ENCODE measurements around the gene CHCHD4.

Gene CHCHD4

GRCh38 chr3:14148041-14148985 lies 23.6 kb upstream of the CHCHD4 start:
- no peak overlapping the region for H3K4me3 ChIP-seq (ENCODE audit: low read length)
- no peak overlapping the region for H3K9ac ChIP-seq (ENCODE audit: low read depth, low read length)
- H3K36me3 ChIP-seq (ENCODE audit: insufficient read depth, low read length), result peaks cover 48% of the 10 kb centered on the region
- H3K4me1 ChIP-seq (ENCODE audit: control insufficient read depth, insufficient read depth, low read length), result peaks cover 30% of the 10 kb centered on the region
- H3K9me3 ChIP-seq (replicated peaks; ENCODE audit: low read length), result no peaks in the 10 kb centered on the region
- no peaks in the 10 kb centered on the region for H3K27me3 ChIP-seq (ENCODE audit: control insufficient read depth, insufficient read depth, low read length)
- H3K4me2 ChIP-seq (ENCODE audit: low read length), result no peak overlapping the region

- Histone ChIP-seq H3K4me3 (ENCODE audit: low read length) (no peak overlapping the region), H3K27me3 (ENCODE audit: control insufficient read depth, insufficient read depth, low read length) (no peaks in the 10 kb centered on the region), H3K36me3 (ENCODE audit: insufficient read depth, low read length) (peaks cover 45% of the 10 kb centered on the region), H3K4me2 (ENCODE audit: low read length) (no peak overlapping the region), H3K9ac (ENCODE audit: low read depth, low read length) (no peak overlapping the region), H3K9me3 (replicated peaks; ENCODE audit: low read length) (no peaks in the 10 kb centered on the region), H3K4me1 (ENCODE audit: control insufficient read depth, insufficient read depth, low read length) (peaks cover 36% of the 10 kb centered on the region)
Observed at GRCh38 chr3:14147617-14148016, 22.9 kb upstream of the CHCHD4 start.

GRCh38 chr3:14147066-14147435 lies 22.4 kb upstream of the CHCHD4 start:
- H3K4me1 ChIP-seq (ENCODE audit: control insufficient read depth, insufficient read depth, low read length), result peaks cover 42% of the 10 kb centered on the region
- no peak overlapping the region for H3K9ac ChIP-seq (ENCODE audit: low read depth, low read length)
- H3K4me3 ChIP-seq (ENCODE audit: low read length), result no peak overlapping the region
- peaks cover 45% of the 10 kb centered on the region for H3K36me3 ChIP-seq (ENCODE audit: insufficient read depth, low read length)
- H3K9me3 ChIP-seq (replicated peaks; ENCODE audit: low read length), result no peaks in the 10 kb centered on the region
- no peak overlapping the region for H3K4me2 ChIP-seq (ENCODE audit: low read length)
- no peaks in the 10 kb centered on the region for H3K27me3 ChIP-seq (ENCODE audit: control insufficient read depth, insufficient read depth, low read length)

- Histone ChIP-seq H3K9me3 (replicated peaks; ENCODE audit: low read length) (no peaks in the 10 kb centered on the region), H3K4me1 (ENCODE audit: control insufficient read depth, insufficient read depth, low read length) (peaks cover 47% of the 10 kb centered on the region), H3K9ac (ENCODE audit: low read depth, low read length) (no peak overlapping the region), H3K4me3 (ENCODE audit: low read length) (no peak overlapping the region), H3K36me3 (ENCODE audit: insufficient read depth, low read length) (peaks cover 45% of the 10 kb centered on the region), H3K27me3 (ENCODE audit: control insufficient read depth, insufficient read depth, low read length) (no peaks in the 10 kb centered on the region), H3K4me2 (ENCODE audit: low read length) (no peak overlapping the region)
Observed at GRCh38 chr3:14146381-14147065, 21.9 kb upstream of the CHCHD4 start.

GRCh38 chr3:14145670-14146380 lies 21.2 kb upstream of the CHCHD4 start:
- Histone ChIP-seq H3K27me3 (ENCODE audit: control insufficient read depth, insufficient read depth, low read length) (no peaks in the 10 kb centered on the region), H3K4me3 (ENCODE audit: low read length) (no peak overlapping the region), H3K9ac (ENCODE audit: low read depth, low read length) (peak overlapping the region; percentile 91), H3K36me3 (ENCODE audit: insufficient read depth, low read length) (peaks cover 45% of the 10 kb centered on the region), H3K4me2 (ENCODE audit: low read length) (peak overlapping the region; percentile 76), H3K9me3 (replicated peaks; ENCODE audit: low read length) (no peaks in the 10 kb centered on the region), H3K4me1 (ENCODE audit: control insufficient read depth, insufficient read depth, low read length) (peaks cover 54% of the 10 kb centered on the region)

GRCh38 chr3:14145236-14145635 lies 20.6 kb upstream of the CHCHD4 start:
- Histone ChIP-seq H3K4me3 (ENCODE audit: low read length) (peak overlapping the region; percentile 48), H3K4me1 (ENCODE audit: control insufficient read depth, insufficient read depth, low read length) (peaks cover 56% of the 10 kb centered on the region), H3K27me3 (ENCODE audit: control insufficient read depth, insufficient read depth, low read length) (no peaks in the 10 kb centered on the region), H3K9ac (ENCODE audit: low read depth, low read length) (peak overlapping the region; percentile 91), H3K9me3 (replicated peaks; ENCODE audit: low read length) (no peaks in the 10 kb centered on the region), H3K36me3 (ENCODE audit: insufficient read depth, low read length) (peaks cover 47% of the 10 kb centered on the region), H3K4me2 (ENCODE audit: low read length) (peak overlapping the region; percentile 76)

GRCh38 chr3:14144423-14145075 lies 19.9 kb upstream of the CHCHD4 start:
- H3K4me3 ChIP-seq (ENCODE audit: low read length), result peak overlapping the region; percentile 57
- peaks cover 50% of the 10 kb centered on the region for H3K36me3 ChIP-seq (ENCODE audit: insufficient read depth, low read length)
- H3K4me2 ChIP-seq (ENCODE audit: low read length), result peak overlapping the region; percentile 81
- H3K4me1 ChIP-seq (ENCODE audit: control insufficient read depth, insufficient read depth, low read length), result peaks cover 56% of the 10 kb centered on the region
- H3K9me3 ChIP-seq (replicated peaks; ENCODE audit: low read length), result no peaks in the 10 kb centered on the region
- no peaks in the 10 kb centered on the region for H3K27me3 ChIP-seq (ENCODE audit: control insufficient read depth, insufficient read depth, low read length)
- H3K9ac ChIP-seq (ENCODE audit: low read depth, low read length), result peak overlapping the region; percentile 91

GRCh38 chr3:14143271-14144225 lies 18.9 kb upstream of the CHCHD4 start:
- Histone ChIP-seq H3K4me3 (ENCODE audit: low read length) (peak overlapping the region; percentile 57), H3K9ac (ENCODE audit: low read depth, low read length) (peak overlapping the region; percentile 91), H3K36me3 (ENCODE audit: insufficient read depth, low read length) (peaks cover 60% of the 10 kb centered on the region), H3K4me1 (ENCODE audit: control insufficient read depth, insufficient read depth, low read length) (peaks cover 56% of the 10 kb centered on the region), H3K4me2 (ENCODE audit: low read length) (peak overlapping the region; percentile 81), H3K27me3 (ENCODE audit: control insufficient read depth, insufficient read depth, low read length) (no peaks in the 10 kb centered on the region), H3K9me3 (replicated peaks; ENCODE audit: low read length) (no peaks in the 10 kb centered on the region)

GRCh38 chr3:14142567-14143270 lies 18.0 kb upstream of the CHCHD4 start:
- H3K9ac ChIP-seq (ENCODE audit: low read depth, low read length), result peak overlapping the region; percentile 91
- peaks cover 59% of the 10 kb centered on the region for H3K36me3 ChIP-seq (ENCODE audit: insufficient read depth, low read length)
- no peaks in the 10 kb centered on the region for H3K27me3 ChIP-seq (ENCODE audit: control insufficient read depth, insufficient read depth, low read length)
- H3K4me3 ChIP-seq (ENCODE audit: low read length), result peak overlapping the region; percentile 0
- H3K9me3 ChIP-seq (replicated peaks; ENCODE audit: low read length), result no peaks in the 10 kb centered on the region
- peak overlapping the region; percentile 36 for H3K4me2 ChIP-seq (ENCODE audit: low read length)
- peaks cover 56% of the 10 kb centered on the region for H3K4me1 ChIP-seq (ENCODE audit: control insufficient read depth, insufficient read depth, low read length)
